Stimulated activated CD4-positive, alpha-beta T cell treated with anti-CD3 and anti-CD28 coated beads, Interleukin-2, amount 100 ng/mL, for 4 hours (primary cell): ENCODE results near the gene CFAP99.
"Not testable (repeated sequence)": the region's sequence is repeated elsewhere in the genome, so short reads cannot be mapped to it uniquely, and the experiment has no call there.

ENCODE experiments used
- DNase-seq: peaks from one replicate; pipeline ENCODE4 v3.0.0-alpha.2; 2020; ENCODE audit warnings: low read depth

The CFAP99 gene

GRCh38 chr4:2428496-2429213, 9.9 kb downstream of the CFAP99 start:
- no peak for DNase-seq

GRCh38 chr4:2429945-2430757, 11.4 kb downstream of the CFAP99 start:
- DNase-seq = not testable (repeated sequence)

- no peak for DNase-seq
These were observed 13.2 kb downstream of the CFAP99 start for GRCh38 chr4:2432004-2432403.

- no peak for DNase-seq
These were observed 14.3 kb downstream of the CFAP99 start for GRCh38 chr4:2432991-2433530.

GRCh38 chr4:2433609-2434350, 15.0 kb downstream of the CFAP99 start:
- no peak for DNase-seq

- DNase-seq = no peak
These were observed 15.7 kb downstream of the CFAP99 start for GRCh38 chr4:2434420-2434819.

GRCh38 chr4:2436301-2436700, 17.5 kb downstream of the CFAP99 start:
- no peak for DNase-seq

- DNase-seq = no peak
These were observed 18.2 kb downstream of the CFAP99 start for GRCh38 chr4:2436761-2437474.

- DNase-seq = no peak
These were observed 18.9 kb downstream of the CFAP99 start for GRCh38 chr4:2437475-2438215.

GRCh38 chr4:2438822-2439718, 20.3 kb downstream of the CFAP99 start:
- no peak for DNase-seq

GRCh38 chr4:2441393-2442174, 22.8 kb downstream of the CFAP99 start:
- DNase-seq = peak; percentile 54

GRCh38 chr4:2442175-2442993, 23.6 kb downstream of the CFAP99 start:
- DNase-seq = no peak

GRCh38 chr4:2443061-2443730, 24.4 kb downstream of the CFAP99 start:
- no peak for DNase-seq

GRCh38 chr4:2443956-2444740, 25.4 kb downstream of the CFAP99 start:
- no peak for DNase-seq

GRCh38 chr4:2445130-2445529, 26.4 kb downstream of the CFAP99 start:
- no peak for DNase-seq

GRCh38 chr4:2445571-2445970, 26.8 kb downstream of the CFAP99 start:
- DNase-seq = no peak
